NCI-H446 treated with DMSO at 0.1 percent for 48 hours (cell line): Measurements from ENCODE around the gene ZNF567.
"Not testable (repeated sequence)": the region's sequence is repeated elsewhere in the genome, so short reads cannot be mapped to it uniquely, and the experiment has no call there.

ENCODE experiments used
- DNase-seq: peaks from one replicate; lab custom pipeline; 2025; lab: John Stamatoyannopoulos, UW

The ZNF567 gene

GRCh38 chr19:36687214-36688056, at the start of gene ZNF567:
ZNF567 (plus strand) TSS chr19:36687612; CDS start chr19:36694868, 7,256 bp downstream.
- DNase-seq: peak; percentile 89

- no peak for DNase-seq
Observed at GRCh38 chr19:36638862-36639510, 48.4 kb upstream of the ZNF567 start.

DNA sequence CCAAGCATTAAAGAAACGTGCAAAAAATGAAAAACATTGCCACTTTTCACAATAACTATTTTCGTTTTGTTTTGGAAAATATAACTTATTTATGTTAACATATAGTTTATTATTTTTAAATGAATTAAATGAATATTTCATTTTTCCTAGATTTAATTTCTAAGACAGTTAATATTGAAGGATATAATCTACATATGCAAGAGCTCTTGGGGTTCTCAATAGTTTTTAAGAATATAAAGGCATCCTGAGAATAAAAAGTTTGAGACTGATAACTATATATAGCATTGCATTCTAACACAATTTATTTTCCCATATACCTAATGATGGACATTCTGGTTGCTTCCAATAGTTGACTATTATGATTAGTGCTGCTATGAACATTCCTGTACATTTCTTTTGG, 40.7 kb upstream of the ZNF567 start:
- DNase-seq: no peak

GRCh38 chr19:36652958-36653357, 34.5 kb upstream of the ZNF567 start:
- DNase-seq: no peak

GRCh38 chr19:36665832-36666231, 21.6 kb upstream of the ZNF567 start:
- no peak for DNase-seq

DNA sequence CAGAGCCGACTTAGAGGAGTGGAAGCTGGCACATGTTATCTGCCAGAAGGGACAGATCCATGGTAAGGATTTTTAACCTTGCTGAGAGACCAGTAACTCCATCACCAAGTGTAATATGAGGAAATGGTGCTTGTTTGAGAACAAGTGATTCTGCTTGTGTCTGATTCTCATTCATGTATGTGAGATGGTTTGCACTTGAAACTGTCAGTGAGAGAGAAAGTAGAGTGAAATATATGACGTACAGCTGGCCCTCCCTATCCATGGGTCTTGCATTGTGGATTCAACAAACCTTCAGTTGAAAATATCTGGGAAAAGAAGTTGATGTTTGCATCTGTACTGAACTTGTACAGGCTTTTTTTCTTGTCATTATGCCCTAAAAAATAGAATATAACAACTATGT, 18.8 kb upstream of the ZNF567 start:
- no peak for DNase-seq

GRCh38 chr19:36672368-36672767, 15.0 kb upstream of the ZNF567 start:
- no peak for DNase-seq

GRCh38 chr19:36674201-36674600, 13.2 kb upstream of the ZNF567 start:
- DNase-seq: no peak

DNA sequence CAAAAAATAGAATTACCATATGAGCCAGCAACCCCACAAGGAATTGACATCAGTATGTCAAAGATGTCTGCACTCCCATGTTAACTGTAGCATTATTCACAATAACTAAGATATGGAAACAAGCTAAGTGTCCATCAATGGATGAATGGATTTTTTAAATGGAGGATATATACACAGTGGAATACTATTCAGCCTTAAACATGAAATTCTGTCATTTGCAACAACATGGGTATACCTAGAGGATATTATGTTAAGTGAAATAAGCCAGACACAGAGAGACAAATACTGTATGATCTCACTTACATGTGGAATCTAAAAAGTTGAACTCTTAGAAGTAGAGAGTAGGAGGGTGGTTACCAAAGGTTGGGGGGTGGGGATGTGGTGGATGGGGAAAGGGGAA, 8.0 kb upstream of the ZNF567 start:
- DNase-seq: no peak

DNA sequence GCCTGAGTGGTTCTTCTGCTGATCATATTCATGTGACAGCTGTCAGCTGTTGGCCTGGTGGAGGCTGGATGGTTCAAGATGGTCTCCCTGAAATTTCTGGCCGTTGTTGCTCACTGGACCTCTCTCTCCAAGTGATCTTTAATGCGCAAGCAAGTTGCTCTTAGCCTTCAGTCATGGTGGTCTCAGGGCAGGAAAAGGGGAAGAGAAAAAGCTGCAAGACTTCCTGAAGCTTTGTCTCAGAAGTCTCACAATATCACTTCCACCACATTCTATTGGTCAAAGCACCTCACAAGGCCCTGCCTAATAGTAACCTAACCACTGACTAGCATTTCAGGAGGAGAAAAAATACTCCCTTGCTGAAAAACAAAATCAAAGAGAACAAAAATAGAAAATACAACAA, 1.6 kb upstream of the ZNF567 start:
- DNase-seq: no peak

GRCh38 chr19:36686365-36687213, 823 bp upstream of the ZNF567 start:
- no peak for DNase-seq

- DNase-seq: no peak
Observed at GRCh38 chr19:36688058-36688457, 646 bp downstream of the ZNF567 start.

- no peak for DNase-seq
Observed at GRCh38 chr19:36707134-36707533, 19.7 kb downstream of the ZNF567 start.

GRCh38 chr19:36709423-36709822, 22.0 kb downstream of the ZNF567 start:
- no peak for DNase-seq

- no peak for DNase-seq
Observed at GRCh38 chr19:36719687-36720556, 32.5 kb downstream of the ZNF567 start.

DNA sequence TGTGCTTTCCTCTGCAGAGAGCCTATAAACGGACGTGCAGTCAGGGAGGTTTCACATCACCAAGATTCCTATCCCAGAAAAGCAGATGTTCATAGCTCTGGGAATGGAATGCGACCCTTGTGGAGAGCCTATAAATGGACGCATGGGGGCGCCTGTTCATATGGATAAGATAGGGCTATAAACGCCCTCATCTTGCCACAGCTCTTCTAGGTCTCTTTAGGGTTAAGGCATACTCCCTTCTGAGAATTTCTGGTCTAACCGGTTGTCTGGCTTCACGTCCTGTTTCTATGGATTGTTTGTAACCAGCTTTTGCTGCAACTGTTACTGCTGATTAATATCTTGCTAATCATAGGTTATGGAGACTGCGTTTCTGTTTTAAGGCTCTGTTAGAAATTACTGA, 48.8 kb downstream of the ZNF567 start:
- DNase-seq: not testable (repeated sequence)

DNA sequence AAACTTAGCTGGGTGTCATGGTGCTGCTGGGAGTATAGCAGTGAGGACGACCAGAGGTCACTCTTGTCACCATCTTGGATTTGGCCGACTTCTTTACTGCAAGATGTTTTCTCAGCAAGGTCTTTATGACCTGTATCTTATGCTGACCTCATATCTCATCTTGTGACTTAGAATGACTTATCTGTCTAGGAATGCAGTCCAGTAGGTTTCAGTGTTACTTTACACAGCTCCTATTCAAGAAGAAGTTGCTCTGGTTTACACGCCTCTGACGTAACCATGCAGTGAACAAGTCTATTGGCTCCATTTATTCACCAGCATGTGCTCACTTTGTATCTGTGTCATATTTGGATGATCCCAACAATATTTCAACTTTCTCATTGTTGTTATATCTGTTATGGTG, 58.5 kb downstream of the ZNF567 start:
- DNase-seq: no peak

DNA sequence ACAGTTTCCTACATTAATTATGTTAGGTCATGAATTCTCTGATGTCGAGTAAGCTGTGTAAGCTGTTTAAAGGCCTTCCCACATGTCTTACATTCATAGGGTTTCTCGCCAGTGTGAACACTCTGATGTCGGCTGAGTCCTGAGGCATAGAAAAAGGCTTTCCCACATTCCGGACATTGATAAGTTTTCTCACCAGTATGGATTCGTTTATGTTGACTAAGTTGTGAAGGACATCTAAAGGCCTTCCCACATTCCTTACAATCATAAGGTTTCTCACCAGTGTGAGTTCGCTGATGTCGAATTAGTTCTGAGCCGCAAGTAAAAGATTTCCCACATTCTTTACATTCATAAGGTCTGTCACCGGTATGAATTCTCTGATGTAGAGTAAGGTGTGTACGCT, 60.3 kb downstream of the ZNF567 start:
- no peak for DNase-seq

DNA sequence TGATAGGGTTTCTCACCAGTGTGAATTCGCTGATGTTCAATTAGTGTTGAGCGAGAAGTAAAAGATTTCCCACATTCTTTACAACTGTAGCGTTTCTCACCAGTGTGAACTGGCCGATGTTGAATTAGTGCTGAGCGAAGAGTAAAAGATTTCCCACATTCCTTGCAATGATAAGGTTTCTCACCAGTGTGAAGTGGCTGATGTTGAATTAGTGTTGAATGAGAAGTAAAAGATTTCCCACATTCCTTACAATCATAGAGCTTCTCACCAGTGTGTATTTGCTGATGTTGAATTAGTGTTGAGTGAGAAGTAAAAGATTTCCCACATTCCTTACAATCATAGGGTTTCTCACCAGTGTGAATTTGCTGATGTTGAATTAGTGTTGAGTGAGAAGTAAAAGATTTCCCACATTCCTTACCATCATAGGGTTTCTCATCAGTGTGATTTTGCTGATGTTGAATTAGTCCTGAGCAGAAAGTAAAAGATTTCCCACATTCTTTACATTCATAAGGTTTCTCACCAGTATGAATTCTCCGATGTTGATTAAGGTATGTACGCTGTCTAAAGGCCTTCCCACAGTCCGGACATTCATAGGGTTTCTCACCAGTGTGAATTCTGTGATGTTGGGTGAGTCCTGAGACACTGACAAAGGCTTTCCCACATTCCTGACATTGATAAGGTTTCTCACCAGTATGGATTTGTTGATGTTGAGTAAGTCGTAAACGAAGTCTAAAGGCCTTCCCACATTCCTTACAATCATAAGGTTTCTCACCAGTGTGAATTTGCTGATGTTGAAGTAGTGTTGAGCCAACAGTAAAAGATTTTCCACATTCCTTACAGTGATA, 61.2 kb downstream of the ZNF567 start:
- DNase-seq: no peak

GRCh38 chr19:36749613-36750012, 62.2 kb downstream of the ZNF567 start:
- DNase-seq: not testable (repeated sequence)
